GM12801 (cell line): ENCODE measurements around the gene TEAD4.

Experiments
- TF ChIP-seq, protein P1 (sequence below): IDR thresholded peaks from one replicate; pipeline ENCODE4 v1.5.1; 2011; ENCODE audit warnings: control low read depth; ENCODE audit not compliant: insufficient read length; ENCODE audit errors: extremely low read depth

TEAD4 gene

DNA sequence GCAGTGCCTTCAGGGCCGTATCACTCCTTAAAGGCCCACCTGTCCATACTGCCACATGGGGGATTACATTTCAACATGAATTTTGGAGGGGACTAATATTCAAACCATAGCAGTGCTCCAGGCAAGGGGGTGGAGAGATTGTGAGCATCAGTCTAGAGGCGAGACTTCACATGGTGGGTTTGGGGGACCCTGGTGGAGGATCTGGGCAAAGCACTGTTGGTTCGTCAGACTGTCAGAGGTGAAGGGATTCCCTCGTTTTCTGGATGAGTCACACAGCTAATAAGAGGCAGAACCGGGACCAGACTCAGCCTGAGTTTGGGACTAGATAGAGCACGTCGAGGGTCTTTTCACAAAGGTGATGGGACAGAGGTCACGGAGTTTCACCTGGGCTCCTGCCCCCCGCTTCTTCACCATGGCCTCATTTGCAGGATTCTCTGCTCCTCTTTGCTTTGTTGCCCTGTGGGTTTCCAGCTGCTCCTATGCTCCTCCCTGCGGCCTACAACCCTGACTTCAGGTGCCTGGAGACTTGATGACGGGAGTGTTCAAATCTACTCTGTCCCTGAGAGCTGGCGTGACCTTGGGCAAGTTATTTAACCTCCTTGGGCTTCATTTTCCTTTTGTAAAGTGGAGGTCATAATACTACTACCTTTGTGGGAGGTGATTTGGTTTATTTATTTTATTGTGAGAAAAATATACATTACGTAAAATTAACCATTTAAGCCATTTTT lies 41.5 kb downstream of the TEAD4 start:
- TF ChIP-seq, protein P1, sequence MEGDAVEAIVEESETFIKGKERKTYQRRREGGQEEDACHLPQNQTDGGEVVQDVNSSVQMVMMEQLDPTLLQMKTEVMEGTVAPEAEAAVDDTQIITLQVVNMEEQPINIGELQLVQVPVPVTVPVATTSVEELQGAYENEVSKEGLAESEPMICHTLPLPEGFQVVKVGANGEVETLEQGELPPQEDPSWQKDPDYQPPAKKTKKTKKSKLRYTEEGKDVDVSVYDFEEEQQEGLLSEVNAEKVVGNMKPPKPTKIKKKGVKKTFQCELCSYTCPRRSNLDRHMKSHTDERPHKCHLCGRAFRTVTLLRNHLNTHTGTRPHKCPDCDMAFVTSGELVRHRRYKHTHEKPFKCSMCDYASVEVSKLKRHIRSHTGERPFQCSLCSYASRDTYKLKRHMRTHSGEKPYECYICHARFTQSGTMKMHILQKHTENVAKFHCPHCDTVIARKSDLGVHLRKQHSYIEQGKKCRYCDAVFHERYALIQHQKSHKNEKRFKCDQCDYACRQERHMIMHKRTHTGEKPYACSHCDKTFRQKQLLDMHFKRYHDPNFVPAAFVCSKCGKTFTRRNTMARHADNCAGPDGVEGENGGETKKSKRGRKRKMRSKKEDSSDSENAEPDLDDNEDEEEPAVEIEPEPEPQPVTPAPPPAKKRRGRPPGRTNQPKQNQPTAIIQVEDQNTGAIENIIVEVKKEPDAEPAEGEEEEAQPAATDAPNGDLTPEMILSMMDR = no peak

DNA sequence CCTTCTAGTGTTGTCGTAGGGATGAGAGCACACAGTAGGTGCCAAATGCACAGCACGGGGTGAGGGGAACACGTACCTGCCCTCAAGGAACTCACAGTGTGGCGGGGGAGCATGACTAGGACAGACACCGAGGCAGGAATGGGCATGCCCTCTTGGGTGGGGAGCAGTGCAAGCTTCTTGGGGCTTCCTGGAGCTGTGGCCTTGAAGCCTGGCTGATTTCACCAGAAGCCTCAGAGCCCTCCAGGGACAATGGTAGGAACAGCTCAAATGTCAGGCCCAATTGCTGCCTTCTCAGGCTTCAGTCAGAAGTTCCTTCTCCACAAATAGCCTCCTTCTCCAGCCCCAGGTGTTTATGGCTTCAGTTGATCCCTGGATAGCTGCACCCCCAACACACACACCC lies 43.4 kb downstream of the TEAD4 start:
- TF ChIP-seq, protein P1 = no peak

DNA sequence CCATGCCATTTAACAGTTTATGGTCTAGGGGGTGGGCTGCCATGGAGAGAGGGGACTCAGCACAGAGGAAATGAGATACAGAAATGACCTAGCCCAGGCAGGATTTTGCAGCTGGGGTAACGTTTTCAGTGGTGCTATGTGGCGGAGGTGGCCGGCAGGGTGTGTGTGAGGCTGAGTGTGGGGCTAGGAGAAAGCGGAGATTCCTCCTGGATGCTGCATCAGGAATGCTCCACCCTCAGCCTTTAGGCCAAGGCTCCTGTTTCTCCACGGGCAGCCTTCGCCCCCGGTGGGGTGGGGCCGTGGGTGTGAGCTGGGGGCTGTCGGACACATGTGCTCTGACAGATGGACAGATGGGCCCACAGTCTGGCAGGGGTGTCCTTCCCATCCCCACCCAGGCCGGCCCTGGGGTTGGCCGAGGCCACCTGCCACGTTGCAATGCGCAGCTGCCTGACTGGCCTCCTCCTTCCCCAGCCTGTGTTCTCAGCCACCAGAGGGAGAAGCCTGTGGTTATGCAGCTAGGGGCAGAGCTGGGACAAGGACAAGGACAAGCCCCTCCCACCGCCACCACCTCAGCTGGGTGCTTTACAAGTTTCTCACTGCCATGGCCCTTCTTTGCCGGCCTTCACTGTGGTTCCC lies 44.3 kb downstream of the TEAD4 start:
- TF ChIP-seq, protein P1 = no peak

DNA sequence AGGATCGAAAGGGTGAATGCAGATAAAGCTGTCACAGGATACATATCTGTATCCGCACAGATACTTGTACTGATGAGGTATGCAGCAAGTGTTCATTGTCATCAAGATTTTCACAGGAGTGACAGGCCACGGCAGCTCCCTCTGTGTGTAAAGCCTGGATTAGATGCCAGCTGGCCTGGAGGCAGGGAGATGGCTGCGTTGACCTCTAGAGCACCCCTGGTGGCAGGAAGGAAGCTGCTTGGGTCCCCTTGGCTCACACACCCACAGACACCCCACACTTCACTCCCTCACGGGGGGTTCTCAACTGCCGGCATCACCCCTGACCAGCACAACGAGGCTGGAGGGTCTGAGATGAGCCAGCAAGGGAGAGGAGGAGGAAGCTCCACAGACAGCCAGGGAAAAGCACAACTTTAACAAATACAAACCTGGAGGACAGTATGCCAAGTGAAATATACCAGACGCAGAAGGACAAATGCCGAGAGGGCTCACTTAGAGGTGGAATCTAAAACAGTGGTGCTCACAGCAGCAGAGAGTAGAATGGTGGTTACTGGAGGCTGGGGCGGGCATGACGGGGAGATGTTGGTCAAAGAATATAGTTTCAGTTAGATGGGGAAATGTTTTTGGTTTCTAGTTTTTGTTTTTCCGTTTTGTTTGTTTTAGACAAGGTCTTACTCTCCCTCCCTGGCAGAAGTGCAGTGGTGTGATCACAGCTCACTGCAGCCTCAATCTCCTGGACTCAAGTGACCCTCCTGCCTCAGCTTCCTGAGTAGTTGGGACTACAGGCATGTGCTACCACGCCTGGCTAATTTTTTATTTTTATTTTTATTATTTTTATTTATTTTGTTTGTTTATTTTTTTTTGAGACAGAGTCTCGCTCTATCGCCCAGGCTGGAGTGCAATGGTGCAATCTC lies 45.7 kb downstream of the TEAD4 start:
- TF ChIP-seq, protein P1 = no peak

DNA sequence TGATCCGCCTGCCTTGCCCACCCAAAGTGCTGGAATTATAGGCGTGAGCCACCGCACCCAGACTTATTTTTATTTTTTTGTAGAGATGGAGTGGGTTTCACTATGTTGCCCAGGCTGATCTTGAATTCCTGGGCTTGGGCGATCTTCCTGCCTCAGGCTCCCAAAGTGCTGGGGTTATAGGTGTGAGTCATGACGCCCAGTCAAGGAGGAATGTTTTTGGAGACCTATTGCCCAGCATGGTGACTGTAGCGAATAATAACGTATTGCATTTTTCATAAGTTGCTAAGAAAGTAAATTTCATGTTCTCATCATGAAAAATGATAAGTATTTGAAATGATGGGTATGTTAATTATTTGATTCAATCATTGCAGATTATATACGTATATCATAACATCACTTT lies 46.5 kb downstream of the TEAD4 start:
- TF ChIP-seq, protein P1 = no peak

DNA sequence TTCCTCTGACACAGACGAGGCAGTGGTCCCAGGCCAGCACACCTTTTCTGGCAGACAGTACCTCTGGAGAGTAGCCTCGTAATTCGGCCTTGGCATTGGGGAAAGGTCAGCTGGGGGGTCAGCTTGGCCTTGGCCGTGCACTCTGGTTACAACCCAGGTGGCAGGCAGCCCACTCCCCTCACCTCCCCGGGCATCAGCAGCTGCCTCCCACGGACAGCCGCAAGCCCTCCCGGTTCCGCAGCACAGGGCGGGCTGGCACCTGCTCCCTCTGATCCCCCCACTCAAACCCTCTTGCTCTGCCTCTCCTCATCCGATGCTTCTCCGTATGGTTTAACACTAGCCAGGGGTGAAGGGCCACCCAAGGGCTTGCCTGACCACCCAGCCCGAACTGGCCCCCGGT lies 50.6 kb downstream of the TEAD4 start:
- TF ChIP-seq, protein P1 = no peak
